Upper lobe of left lung (tissue), 4 donors: Measurements from ENCODE around the gene FRYL.
"Not testable (repeated sequence)": the region's sequence is repeated elsewhere in the genome, so short reads cannot be mapped to it uniquely, and the experiment has no call there.

Experiments
- POLR2A ChIP-seq, 4 donors: fragments of 450-650 bp; IDR thresholded peaks; one replicate each; pipeline ENCODE4 v1.5.1; 2016 to 2017; ENCODE audit warnings: antibody characterized with exemption in 4 of 4, mild to moderate bottlenecking in 2 of 4
- TF ChIP-seq, protein P1 (sequence below), 6 experiments: fragments of 450-650 bp in 4 of 6; fragments of 200-600 bp in 2 of 6; sonication (generic) in 2 of 6; IDR thresholded peaks; one replicate each; pipeline ENCODE4 v1.5.1; 2016 to 2019; ENCODE audit warnings: antibody characterized with exemption in 6 of 6

DNA sequence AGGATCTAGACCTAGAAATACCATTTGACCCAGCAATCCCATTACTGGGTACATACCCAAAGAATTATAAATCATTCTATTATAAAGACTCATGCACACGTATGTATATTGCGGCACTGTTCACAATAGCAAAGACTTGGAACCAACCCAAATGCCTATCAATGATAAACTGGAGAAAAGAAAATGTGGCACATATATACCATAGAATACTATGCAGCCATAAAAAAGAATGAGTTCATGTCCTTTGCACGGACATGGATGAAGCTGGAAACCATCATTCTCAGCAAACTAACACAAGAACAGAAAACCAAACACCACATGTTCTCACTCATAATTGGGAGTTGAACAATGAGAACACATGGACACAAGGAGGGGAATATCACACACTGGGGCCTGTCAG, 97.2 kb downstream of the FRYL start:
- TF ChIP-seq, protein P1, sequence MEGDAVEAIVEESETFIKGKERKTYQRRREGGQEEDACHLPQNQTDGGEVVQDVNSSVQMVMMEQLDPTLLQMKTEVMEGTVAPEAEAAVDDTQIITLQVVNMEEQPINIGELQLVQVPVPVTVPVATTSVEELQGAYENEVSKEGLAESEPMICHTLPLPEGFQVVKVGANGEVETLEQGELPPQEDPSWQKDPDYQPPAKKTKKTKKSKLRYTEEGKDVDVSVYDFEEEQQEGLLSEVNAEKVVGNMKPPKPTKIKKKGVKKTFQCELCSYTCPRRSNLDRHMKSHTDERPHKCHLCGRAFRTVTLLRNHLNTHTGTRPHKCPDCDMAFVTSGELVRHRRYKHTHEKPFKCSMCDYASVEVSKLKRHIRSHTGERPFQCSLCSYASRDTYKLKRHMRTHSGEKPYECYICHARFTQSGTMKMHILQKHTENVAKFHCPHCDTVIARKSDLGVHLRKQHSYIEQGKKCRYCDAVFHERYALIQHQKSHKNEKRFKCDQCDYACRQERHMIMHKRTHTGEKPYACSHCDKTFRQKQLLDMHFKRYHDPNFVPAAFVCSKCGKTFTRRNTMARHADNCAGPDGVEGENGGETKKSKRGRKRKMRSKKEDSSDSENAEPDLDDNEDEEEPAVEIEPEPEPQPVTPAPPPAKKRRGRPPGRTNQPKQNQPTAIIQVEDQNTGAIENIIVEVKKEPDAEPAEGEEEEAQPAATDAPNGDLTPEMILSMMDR (IDR thresholded peaks at IDR 0.05) = not testable (repeated sequence)
- TF ChIP-seq POLR2A (IDR thresholded peaks at IDR 0.05) = not testable (repeated sequence)
